ENCODE measurements around the gene SHB. TPM values are rescaled to one million over a fixed set of nuclear protein-coding genes. Genes with fewer than 3 reads are reported as not detected.

The SHB gene
- total and polyA plus RNA-seq, 8 donors, result 16.1 to 26.8 (median 21.9) TPM

DNA sequence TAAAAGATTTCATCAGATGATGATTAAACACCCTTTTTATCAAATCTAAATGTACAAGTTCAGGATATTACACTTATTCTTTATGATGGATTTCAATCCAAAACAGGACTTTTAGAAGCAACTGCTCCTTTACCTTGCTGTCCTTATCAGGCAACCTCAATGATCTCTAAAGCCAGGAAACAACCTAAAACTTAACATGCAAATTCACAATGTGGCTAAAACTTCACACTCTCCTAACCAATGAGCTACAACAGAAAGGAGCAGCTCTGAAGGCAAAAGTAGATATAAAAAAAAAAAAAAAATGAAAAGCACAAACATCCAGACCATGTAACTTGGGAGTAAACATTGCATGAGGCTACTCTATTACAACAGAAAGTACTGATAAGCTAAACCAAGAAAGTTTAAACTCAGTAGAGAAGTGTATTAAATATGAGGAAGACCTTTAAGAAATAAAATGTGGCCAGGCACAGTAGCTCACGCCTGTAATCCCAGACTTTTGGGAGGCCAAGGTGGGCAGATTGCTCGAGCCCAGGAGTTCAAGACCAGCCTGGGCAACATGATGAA, 188.0 kb downstream of the SHB start:
- Histone ChIP-seq H3K27me3 (no peaks in the 10 kb centered on the region), H3K4me3 (no peak overlapping the region), H3K27ac (no peak overlapping the region), H3K9me3 (peaks cover 0 to 3% of the 10 kb centered on the region in 2 donors), H3K4me1 (no peaks in the 10 kb centered on the region), H3K36me3 (peaks cover 0 to 66% of the 10 kb centered on the region in 2 donors)
- ATAC-seq (no peak), DNase-seq (no peak)
- intact Hi-C loops (cut with DNase I), result no loop called here
- TF ChIP-seq, protein P1, sequence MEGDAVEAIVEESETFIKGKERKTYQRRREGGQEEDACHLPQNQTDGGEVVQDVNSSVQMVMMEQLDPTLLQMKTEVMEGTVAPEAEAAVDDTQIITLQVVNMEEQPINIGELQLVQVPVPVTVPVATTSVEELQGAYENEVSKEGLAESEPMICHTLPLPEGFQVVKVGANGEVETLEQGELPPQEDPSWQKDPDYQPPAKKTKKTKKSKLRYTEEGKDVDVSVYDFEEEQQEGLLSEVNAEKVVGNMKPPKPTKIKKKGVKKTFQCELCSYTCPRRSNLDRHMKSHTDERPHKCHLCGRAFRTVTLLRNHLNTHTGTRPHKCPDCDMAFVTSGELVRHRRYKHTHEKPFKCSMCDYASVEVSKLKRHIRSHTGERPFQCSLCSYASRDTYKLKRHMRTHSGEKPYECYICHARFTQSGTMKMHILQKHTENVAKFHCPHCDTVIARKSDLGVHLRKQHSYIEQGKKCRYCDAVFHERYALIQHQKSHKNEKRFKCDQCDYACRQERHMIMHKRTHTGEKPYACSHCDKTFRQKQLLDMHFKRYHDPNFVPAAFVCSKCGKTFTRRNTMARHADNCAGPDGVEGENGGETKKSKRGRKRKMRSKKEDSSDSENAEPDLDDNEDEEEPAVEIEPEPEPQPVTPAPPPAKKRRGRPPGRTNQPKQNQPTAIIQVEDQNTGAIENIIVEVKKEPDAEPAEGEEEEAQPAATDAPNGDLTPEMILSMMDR (IDR thresholded peaks at IDR 0.05), result no peak

DNA sequence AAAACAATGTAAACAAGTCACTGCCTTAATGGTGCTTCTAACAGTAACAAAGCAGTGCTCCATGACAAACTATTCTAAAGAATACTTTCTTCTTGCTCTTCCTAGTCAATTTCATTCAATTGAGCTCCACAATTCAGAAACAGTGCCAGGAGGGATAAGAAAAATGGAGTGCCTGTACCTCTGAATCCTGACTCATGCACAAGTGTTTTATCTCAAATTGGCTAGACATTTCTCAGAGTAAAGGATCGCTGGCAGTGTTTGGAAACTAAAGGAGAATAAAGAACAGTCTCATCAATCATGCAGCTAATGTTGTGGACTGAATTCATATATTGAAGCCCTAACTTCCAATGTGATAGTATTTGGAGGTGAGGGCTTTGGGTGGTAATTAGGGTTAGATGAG, 192.7 kb downstream of the SHB start:
- TF ChIP-seq, protein P1 (IDR thresholded peaks at IDR 0.05), result no peak
- intact Hi-C loops (cut with DNase I), result no loop called here
- ATAC-seq, result no peak
- no peak overlapping the region for H3K27ac ChIP-seq
- H3K36me3 ChIP-seq, result peaks cover 0 to 41% of the 10 kb centered on the region in 2 donors
- no peak overlapping the region for H3K4me3 ChIP-seq
- no peaks in the 10 kb centered on the region for H3K4me1 ChIP-seq
- no peaks in the 10 kb centered on the region for H3K27me3 ChIP-seq
- no peak for DNase-seq
- peaks cover 0 to 3% of the 10 kb centered on the region in 2 donors for H3K9me3 ChIP-seq

DNA sequence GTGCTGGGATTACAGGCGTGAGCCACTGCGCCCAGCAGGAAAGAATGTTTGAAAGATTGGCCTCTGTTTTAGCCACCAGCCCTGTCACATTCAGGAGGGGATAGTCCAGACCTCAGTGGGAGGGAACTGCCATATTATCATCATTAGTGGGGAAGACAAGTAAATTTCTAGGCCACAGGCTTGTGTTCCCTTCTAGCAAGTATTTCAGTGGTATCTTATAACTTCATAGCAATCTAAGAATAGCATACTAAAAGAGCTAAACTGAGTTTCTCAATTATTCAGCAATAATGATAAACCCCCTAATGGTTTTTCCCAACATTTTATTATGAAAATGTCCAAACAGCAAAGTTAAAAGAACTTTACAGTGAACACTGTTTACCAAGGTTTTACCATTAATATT, 195.1 kb downstream of the SHB start:
- Histone ChIP-seq H3K4me3 (no peak overlapping the region), H3K36me3 (peaks cover 0 to 19% of the 10 kb centered on the region in 2 donors), H3K9me3 (peaks cover 0 to 3% of the 10 kb centered on the region in 2 donors), H3K27me3 (no peaks in the 10 kb centered on the region), H3K4me1 (no peaks in the 10 kb centered on the region), H3K27ac (no peak overlapping the region)
- ATAC-seq (no peak), DNase-seq (no peak)
- TF ChIP-seq, protein P1 (IDR thresholded peaks at IDR 0.05), result no peak
- intact Hi-C loops (cut with DNase I), result no loop called here

DNA sequence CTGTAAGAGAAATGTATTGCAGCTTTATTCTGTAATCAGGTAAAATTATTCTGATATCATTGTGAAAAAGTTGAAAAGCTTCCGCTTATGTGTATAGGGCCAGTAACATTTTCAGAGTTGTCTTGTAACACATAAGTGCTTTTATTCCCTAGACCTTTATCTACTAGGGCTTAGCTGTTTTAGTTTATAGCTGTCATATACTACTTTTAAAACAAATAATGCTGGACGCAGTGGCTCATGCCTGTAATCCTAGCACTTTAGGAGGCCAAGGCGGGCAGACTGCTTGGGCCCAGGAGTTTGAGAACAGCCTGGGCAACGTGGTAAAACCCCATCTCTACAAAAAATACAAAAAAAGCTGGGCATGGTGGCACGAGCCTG, 198.2 kb downstream of the SHB start:
- H3K27ac ChIP-seq, result no peak overlapping the region
- no peaks in the 10 kb centered on the region for H3K9me3 ChIP-seq
- TF ChIP-seq, protein P1 (IDR thresholded peaks at IDR 0.05), result no peak
- no peak for DNase-seq
- no peaks in the 10 kb centered on the region for H3K27me3 ChIP-seq
- intact Hi-C loops (cut with DNase I), result no loop called here
- ATAC-seq, result no peak
- H3K4me1 ChIP-seq, result no peaks in the 10 kb centered on the region
- H3K4me3 ChIP-seq, result no peak overlapping the region
- peaks cover 0 to 4% of the 10 kb centered on the region in 2 donors for H3K36me3 ChIP-seq

DNA sequence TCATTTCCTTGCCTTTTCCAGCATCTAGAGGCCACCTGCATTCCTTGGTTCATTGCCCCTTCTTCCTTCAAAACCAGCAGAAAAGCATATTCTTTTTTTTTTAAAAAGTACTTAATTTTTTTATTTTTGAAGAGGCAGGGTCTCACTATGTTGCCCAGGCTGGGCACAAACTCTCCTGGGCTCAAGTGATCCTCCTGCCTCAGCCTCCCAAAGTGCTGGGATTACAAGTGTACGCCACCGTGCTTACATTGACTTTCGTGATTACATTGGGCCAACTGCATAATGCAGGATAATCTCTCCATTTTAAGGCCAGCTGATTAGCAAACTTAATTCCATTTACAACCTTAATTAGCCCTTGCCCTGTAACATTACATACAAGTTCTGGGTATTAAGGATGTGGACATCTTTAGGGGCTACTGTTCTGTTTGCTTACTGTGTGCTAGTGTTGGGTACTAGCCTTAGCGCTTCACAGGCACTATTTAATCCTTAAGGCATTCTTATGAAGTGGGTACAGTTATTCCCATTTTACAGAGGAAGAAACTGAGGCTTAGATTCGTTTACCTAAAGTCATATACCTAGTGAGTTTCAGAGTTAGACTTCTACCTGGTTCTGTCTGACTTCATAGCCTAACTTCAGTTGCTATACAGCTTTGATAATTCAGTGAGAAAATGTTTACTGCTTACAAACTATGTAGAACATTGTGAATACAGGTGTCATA, 198.8 kb downstream of the SHB start:
- Histone ChIP-seq H3K9me3 (no peaks in the 10 kb centered on the region), H3K27ac (no peak overlapping the region), H3K4me1 (no peaks in the 10 kb centered on the region), H3K27me3 (no peaks in the 10 kb centered on the region), H3K36me3 (peaks cover 0 to 4% of the 10 kb centered on the region in 2 donors), H3K4me3 (no peak overlapping the region)
- ATAC-seq (no peak), DNase-seq (no peak)
- TF ChIP-seq, protein P1 (IDR thresholded peaks at IDR 0.05), result no peak
- intact Hi-C loops (cut with DNase I), result no loop called here

Other genes with a start within 250 kb of the SHB start
- gene SLC25A51, start 165.1 kb downstream of the SHB start, total RNA-seq, result 10 to 100 TPM; 30.8 to 39.9 TPM
- gene SLC25A51, start 165.1 kb downstream of the SHB start, polyA plus RNA-seq (ENCODE audit: insufficient read length in 6 of 6), result 10 to 100 TPM; 16.3 to 19.7 (median 18.6) TPM

Measured in left lung (tissue), 10 donors.